HG03196 (cell line): Measurements from ENCODE around the gene HSD17B8.

Source experiments
- ATAC-seq: cut with Tn5 transposase; IDR thresholded peaks from one replicate; pipeline ENCODE4 v1.9.1; 2021; ENCODE audit not compliant: unreplicated experiment

The HSD17B8 gene

GRCh38 chr6:33204415-33205190, at the start of gene HSD17B8:
Gene HSD17B8 (plus strand): TSS chr6:33204655. CDS start chr6:33204669, 14 bp downstream.
- peak; percentile 27 for ATAC-seq

- ATAC-seq = no peak
Observed at GRCh38 chr6:33156561-33156960, 47.9 kb upstream of the HSD17B8 start.

- no peak for ATAC-seq
Observed at GRCh38 chr6:33156964-33157363, 47.5 kb upstream of the HSD17B8 start.

GRCh38 chr6:33160096-33160495, 44.4 kb upstream of the HSD17B8 start:
- no peak for ATAC-seq

DNA sequence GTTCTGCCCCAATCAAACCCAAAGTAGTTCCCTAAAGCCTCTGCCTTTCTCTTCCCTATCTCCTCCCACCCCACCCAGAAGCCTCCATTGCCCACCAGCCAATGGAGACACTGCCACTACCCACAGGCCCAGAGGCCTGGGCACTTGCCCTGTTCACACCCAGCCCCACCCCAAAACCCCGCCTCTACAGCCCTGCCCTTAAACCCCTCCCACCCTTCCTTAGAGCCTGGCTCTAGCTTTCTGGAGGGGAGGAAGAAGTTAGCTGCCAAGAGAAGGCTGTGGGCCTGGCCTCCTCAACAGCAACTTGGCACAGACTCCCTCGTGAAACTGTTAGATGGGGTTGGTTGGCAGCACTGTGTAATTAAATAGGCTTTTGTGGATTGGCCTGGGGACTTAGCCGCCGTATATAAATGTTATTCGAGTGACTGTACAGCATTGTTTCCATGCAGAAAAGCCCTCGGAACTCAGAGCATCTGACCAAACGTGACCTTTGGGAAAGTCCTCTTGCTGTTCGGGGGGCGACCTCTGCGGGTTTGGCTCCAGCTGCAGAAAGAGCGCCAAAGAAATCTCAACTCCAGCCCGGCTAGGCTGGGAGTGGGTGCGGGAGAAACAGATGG, 43.6 kb upstream of the HSD17B8 start:
- no peak for ATAC-seq

DNA sequence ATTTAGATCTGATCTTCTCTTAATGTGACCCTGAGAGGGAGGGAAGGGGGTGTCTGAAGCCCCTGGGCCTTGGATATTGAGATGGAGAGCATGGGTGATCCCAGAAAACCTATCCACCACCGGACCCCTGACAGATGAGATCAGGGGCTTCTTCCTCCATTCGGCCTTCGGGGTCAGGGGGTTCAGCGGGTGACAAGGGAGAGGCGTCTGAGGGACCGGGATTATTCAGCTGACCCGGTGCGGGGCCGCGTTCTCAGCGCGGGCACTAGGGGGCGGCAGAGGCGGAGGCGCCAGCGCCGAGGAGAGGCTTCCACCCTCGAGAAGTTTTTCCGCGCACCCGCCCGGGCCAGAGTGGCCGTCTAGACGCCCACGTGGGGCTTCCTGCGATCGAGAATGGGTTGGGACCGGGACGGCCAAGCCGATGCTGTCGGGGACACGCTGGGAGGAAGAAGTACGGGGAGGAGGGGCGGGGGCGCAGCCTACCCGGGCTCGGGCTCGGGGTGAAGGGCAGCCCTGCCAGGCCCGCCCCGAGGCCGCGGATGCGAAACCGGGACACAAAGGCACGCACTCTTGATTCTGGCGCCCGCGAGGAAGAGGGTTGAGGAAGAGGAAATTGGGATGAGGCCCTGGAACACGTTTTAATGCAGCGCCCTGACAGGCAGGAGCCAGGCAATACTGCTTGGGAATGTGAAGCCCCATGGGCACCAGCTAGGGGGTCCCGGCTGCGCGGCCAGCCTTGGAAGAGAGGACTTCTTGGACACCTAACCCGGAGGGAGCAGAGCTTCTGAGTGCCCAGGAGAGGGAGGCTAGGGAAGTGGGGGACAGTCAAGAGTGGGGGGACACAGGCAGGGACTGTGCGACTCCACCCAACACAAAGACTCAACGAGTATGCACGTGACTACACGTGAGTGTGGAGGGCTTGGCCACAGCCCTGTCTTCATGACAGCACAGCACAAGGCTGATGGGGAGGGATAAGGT, 42.8 kb upstream of the HSD17B8 start:
- ATAC-seq = no peak

- no peak for ATAC-seq
Observed at GRCh38 chr6:33163540-33163939, 40.9 kb upstream of the HSD17B8 start.

GRCh38 chr6:33164176-33164575, 40.3 kb upstream of the HSD17B8 start:
- no peak for ATAC-seq

DNA sequence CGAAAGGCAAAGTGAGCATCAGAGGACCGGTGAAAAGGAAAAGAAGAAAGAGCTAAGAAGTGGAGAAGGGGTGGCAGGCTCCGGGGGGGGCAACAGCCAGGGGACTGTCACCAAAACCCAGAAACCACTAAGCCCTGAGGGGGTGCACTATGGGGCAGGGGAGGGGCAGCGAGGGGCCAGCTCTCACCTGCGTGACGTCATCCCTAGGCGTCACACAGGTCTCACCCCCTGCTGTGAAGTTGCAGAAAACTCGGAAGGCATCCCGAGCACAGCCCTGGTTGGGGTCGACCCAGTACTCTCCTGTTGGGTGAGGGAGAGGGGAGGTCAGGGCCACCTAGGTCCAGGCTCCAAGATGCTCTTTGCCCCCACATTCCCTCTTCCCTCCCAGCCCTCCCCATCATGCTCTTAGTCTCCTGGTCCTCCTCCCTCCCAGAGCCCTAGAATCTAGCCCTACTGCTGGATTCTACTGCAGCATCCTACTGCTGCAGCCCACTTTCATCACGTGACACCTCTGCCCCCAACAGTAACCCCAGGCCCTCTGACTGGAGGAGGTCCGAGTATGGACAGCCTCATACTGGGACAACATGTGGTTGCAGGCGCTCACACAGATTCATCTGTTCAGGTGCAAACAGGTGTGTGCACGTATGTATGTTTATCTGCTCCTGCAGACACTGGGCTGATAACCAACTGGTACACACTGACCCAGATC, 39.6 kb upstream of the HSD17B8 start:
- no peak for ATAC-seq

DNA sequence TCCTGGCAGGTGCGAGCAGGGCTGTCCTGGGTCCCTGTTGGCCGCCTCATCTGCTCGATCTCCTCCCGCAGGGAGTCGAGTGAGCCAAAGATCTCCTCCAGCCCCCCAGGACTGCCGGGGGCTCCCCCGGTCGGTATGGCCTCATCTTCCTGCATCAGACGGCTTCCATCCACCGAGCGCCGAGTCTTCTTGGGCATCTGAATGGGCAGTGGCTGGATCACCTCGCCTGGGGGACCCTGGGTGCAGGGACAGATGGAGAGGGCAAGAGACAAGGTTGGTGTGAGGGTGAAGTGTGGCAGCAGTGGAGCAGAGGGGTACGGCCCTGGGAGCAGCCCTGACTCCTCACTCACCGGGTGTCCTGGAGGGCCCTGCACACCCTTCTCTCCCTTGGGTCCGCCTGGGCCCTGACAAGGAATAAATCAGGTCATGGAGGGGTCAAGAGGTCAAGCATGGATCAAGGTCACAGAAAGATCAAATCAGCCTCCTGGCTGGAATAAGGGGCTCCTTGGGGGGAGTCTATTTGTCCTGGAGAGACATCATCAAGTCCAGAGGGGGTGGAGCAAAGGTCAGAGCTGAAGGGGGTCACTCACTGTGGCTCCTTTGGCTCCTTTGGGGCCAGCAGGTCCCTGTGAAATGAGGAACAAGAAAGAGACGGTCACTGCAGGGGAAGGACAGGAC, 38.7 kb upstream of the HSD17B8 start:
- no peak for ATAC-seq

DNA sequence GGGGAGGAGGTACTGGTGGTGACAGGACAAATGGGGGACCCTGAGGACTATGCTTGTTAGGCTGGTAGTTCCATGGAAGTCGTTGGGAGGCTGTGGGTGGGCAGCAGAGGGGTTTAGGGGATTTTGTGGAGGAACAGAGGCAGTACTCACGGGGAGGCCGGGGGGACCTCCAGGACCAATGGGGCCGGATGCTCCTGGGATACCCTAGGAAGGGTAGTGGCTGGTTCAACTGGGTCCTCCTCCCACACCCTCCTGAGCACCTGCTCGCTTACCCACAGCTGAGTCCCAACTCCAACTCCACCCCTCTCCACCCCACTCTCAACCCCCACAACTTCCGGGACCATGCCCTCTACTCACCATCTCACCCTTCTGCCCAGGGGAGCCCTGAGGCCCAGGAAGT, 38.1 kb upstream of the HSD17B8 start:
- ATAC-seq = no peak

- ATAC-seq = no peak
Observed at GRCh38 chr6:33166811-33167210, 37.6 kb upstream of the HSD17B8 start.

DNA sequence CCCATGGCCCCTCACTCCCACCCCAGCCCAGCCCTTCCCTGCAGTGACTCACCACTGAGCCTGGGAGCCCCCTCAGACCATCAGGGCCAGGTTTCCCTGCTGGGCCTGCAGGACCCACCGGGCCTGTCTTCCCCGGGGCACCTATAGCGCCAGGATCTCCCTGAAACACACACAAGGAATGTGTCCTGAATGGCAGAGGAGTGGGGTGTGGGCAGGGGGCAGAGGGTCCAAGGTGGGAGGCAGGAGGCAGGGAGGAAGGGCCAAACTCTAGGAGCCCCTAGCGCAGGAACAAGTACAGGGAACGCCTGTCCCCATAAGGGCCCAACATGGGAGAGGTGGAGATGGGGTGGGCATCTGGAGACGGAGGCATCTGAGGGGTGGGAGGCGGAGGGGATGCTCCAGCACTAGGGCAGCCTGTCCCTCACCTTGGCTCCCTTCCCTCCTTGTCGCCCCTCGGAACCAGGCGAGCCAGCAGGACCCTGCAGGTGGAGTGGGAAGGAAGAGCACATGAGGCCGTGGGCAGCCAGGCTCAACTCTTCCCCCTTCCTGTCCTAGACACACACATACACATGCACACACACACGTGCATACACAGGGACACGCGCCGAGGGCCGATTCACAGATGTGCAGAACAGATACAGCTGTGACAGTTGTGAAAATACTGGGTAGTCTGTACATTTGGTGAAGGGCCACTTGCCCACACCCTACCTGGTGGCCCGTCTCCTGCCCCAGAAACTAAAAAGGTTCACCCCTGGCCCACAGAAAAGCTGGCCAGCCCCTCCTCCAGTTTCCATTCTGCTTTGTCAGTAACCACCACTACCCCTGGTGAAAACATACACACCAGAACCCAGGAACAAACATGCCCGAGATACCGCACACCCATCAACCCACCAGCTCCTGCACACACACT, 36.8 kb upstream of the HSD17B8 start:
- ATAC-seq = no peak

- no peak for ATAC-seq
Observed at GRCh38 chr6:33168284-33168601, 36.2 kb upstream of the HSD17B8 start.

GRCh38 chr6:33168639-33169038, 35.8 kb upstream of the HSD17B8 start:
- no peak for ATAC-seq

GRCh38 chr6:33169291-33170175, 34.9 kb upstream of the HSD17B8 start:
- ATAC-seq = no peak

GRCh38 chr6:33170176-33171015, 34.1 kb upstream of the HSD17B8 start:
- ATAC-seq = no peak
